Ishikawa (cell line): ENCODE results near the gene ZNF579.

Experiments used
- CREB1 ChIP-seq: IDR thresholded peaks from 2 replicates; pipeline ENCODE4 v1.6.1; 2012; ENCODE audit warnings: low read depth
- EP300 ChIP-seq: IDR thresholded peaks from 2 replicates; pipeline ENCODE4 v1.6.1; 2012; ENCODE audit warnings: borderline replicate concordance
- NFIC ChIP-seq: IDR thresholded peaks from 2 replicates; pipeline ENCODE4 v1.6.1; 2012
- RAD21 ChIP-seq: IDR thresholded peaks from 2 replicates; pipeline ENCODE4 v1.6.1; 2012; ENCODE audit warnings: low read depth
- TAF1 ChIP-seq: IDR thresholded peaks from 2 replicates; pipeline ENCODE4 v1.6.1; 2012; ENCODE audit warnings: low read depth, mild to moderate bottlenecking
- TCF12 ChIP-seq: IDR thresholded peaks from 2 replicates; pipeline ENCODE4 v1.6.1; 2012; ENCODE audit warnings: low read depth
- TEAD4 ChIP-seq: IDR thresholded peaks from 2 replicates; pipeline ENCODE4 v1.6.1; 2012
- YY1 ChIP-seq: IDR thresholded peaks from 2 replicates; pipeline ENCODE4 v1.6.1; 2012; ENCODE audit warnings: low read depth
- TF ChIP-seq, protein P1 (sequence below): IDR thresholded peaks from 2 replicates; pipeline ENCODE4 v1.6.1; 2012; ENCODE audit warnings: low read depth, mild to moderate bottlenecking

- TF ChIP-seq, protein P1, sequence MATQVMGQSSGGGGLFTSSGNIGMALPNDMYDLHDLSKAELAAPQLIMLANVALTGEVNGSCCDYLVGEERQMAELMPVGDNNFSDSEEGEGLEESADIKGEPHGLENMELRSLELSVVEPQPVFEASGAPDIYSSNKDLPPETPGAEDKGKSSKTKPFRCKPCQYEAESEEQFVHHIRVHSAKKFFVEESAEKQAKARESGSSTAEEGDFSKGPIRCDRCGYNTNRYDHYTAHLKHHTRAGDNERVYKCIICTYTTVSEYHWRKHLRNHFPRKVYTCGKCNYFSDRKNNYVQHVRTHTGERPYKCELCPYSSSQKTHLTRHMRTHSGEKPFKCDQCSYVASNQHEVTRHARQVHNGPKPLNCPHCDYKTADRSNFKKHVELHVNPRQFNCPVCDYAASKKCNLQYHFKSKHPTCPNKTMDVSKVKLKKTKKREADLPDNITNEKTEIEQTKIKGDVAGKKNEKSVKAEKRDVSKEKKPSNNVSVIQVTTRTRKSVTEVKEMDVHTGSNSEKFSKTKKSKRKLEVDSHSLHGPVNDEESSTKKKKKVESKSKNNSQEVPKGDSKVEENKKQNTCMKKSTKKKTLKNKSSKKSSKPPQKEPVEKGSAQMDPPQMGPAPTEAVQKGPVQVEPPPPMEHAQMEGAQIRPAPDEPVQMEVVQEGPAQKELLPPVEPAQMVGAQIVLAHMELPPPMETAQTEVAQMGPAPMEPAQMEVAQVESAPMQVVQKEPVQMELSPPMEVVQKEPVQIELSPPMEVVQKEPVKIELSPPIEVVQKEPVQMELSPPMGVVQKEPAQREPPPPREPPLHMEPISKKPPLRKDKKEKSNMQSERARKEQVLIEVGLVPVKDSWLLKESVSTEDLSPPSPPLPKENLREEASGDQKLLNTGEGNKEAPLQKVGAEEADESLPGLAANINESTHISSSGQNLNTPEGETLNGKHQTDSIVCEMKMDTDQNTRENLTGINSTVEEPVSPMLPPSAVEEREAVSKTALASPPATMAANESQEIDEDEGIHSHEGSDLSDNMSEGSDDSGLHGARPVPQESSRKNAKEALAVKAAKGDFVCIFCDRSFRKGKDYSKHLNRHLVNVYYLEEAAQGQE = no peak
- no peak for TF ChIP-seq TAF1
- no peak for TF ChIP-seq NFIC
- TF ChIP-seq EP300 = no peak
- no peak for TF ChIP-seq TEAD4
- TF ChIP-seq YY1 = no peak
- TF ChIP-seq RAD21 = no peak
- no peak for TF ChIP-seq TCF12
- TF ChIP-seq CREB1 = no peak
Observed at GRCh38 chr19:55576746-55577145, 3.9 kb downstream of the ZNF579 start.
